Suppressor macrophage treated with lipopolysaccharide for 4 hours (primary cell): ENCODE results near the gene PANX3.

Experiments used
- DNase-seq: peaks from one replicate; pipeline ENCODE4 v3.0.0-alpha.2; 2020

The PANX3 gene

GRCh38 chr11:124661553-124661952, 50.3 kb downstream of the PANX3 start:
- no peak for DNase-seq

- DNase-seq = no peak
These were observed 50.9 kb downstream of the PANX3 start for GRCh38 chr11:124662106-124662505.

- no peak for DNase-seq
These were observed 52.6 kb downstream of the PANX3 start for GRCh38 chr11:124663861-124664260.

DNA sequence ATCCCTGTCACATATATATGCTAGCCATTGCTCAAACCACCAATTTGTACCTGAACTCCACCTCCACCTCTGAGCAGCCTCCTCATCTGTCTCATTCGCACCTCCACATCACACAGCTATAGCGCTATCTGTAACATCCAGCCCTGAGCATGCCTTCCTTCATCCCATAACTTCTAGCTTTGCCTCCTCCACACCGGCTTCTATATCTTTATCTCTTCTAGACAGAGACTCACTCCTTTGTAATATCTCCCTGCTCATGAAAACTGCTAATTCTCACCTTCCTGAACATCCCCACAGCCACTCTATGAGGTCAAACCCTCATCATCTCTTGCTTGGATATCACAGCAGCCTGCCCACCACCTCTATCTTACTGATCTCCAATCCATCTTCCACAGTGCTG, 56.4 kb downstream of the PANX3 start:
- DNase-seq = no peak

DNA sequence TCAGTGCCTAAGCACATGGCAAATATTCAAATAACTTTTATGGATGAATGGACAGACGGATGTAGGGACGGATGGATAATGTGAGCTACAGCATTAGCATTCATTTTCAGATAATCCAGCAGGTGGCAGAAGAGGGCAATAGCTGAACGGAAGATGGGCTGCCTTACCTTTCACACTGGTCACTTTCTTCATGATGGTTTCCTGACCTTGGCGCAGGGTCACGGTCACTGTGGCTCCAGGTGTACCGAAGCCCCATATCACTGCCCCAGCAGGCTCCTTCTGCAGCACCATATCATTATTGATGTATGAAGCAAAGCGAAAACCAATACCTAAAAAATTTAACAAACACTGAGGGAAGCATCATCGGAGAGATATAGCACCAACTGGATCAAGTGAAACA, 58.0 kb downstream of the PANX3 start:
- DNase-seq = peak; percentile 59
